GM19372 (cell line): ENCODE measurements around the gene LTB4R2.
A peak's percentile ranks its signal among the peaks of the same experiment; 100 is the strongest.

Source experiments
- ATAC-seq: cut with Tn5 transposase; IDR thresholded peaks from one replicate; pipeline ENCODE4 v1.9.1; 2021; ENCODE audit warnings: mild to moderate bottlenecking, low read depth, moderate library complexity; ENCODE audit not compliant: unreplicated experiment

Gene LTB4R2

GRCh38 chr14:24274101-24274543 lies 35.8 kb upstream of the LTB4R2 start:
- peak; percentile 31 for ATAC-seq

- no peak for ATAC-seq
Observed at GRCh38 chr14:24277071-24277470, 32.9 kb upstream of the LTB4R2 start.

- ATAC-seq: no peak
Observed at GRCh38 chr14:24277606-24278321, 32.2 kb upstream of the LTB4R2 start.

GRCh38 chr14:24278424-24278823 lies 31.5 kb upstream of the LTB4R2 start:
- no peak for ATAC-seq

GRCh38 chr14:24279301-24280186 lies 30.4 kb upstream of the LTB4R2 start:
- no peak for ATAC-seq

GRCh38 chr14:24280797-24281460 lies 29.0 kb upstream of the LTB4R2 start:
- no peak for ATAC-seq

GRCh38 chr14:24281636-24282035 lies 28.3 kb upstream of the LTB4R2 start:
- ATAC-seq: no peak

- no peak for ATAC-seq
Observed at GRCh38 chr14:24282736-24283135, 27.2 kb upstream of the LTB4R2 start.

- ATAC-seq: no peak
Observed at GRCh38 chr14:24283796-24284460, 26.0 kb upstream of the LTB4R2 start.

GRCh38 chr14:24284501-24285035 lies 25.4 kb upstream of the LTB4R2 start:
- no peak for ATAC-seq

GRCh38 chr14:24285351-24285750 lies 24.6 kb upstream of the LTB4R2 start:
- no peak for ATAC-seq

GRCh38 chr14:24286996-24287395 lies 22.9 kb upstream of the LTB4R2 start:
- no peak for ATAC-seq

GRCh38 chr14:24289649-24290280 lies 20.2 kb upstream of the LTB4R2 start:
- no peak for ATAC-seq

- ATAC-seq: no peak
Observed at GRCh38 chr14:24290746-24291145, 19.2 kb upstream of the LTB4R2 start.

GRCh38 chr14:24291446-24292117 lies 18.4 kb upstream of the LTB4R2 start:
- no peak for ATAC-seq

GRCh38 chr14:24292118-24292807 lies 17.7 kb upstream of the LTB4R2 start:
- ATAC-seq: no peak

GRCh38 chr14:24293525-24293924 lies 16.4 kb upstream of the LTB4R2 start:
- no peak for ATAC-seq

- no peak for ATAC-seq
Observed at GRCh38 chr14:24296341-24297157, 13.4 kb upstream of the LTB4R2 start.
